HG03060 (cell line): ENCODE results near the gene BRWD1.
"Not testable (repeated sequence)": the region's sequence is repeated elsewhere in the genome, so short reads cannot be mapped to it uniquely, and the experiment has no call there.

Experiments
- ATAC-seq: cut with Tn5 transposase; IDR thresholded peaks from one replicate; pipeline ENCODE4 v1.9.1; 2021; ENCODE audit warnings: low read depth, moderate number of reproducible peaks; ENCODE audit not compliant: unreplicated experiment

The BRWD1 gene

DNA sequence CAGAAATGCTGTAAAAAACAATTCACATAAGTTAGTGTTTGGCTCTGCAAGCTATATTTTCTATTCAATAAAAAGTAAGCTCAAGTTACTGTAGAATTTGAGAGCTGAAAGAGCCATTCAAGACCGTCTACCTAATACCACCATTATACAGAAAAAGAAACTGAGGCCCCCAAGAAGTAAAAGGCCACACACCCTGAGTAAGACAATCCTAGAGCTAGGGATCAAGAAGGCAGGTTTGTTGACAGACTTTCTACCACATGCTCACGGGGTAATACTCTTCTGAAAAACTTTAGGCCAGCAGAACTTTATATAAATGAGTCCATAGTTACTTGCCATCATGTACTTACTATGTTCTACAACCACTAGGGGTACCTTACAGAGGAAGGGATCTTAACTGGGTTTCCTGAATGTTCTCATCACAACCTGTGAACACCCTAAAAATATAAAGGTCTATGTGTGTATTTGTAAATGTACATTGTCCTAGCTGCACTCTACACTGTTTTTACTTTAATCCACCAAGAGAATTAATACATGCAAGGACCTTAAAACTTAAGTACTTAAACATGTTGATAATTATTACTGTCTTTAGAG is 132.9 kb downstream of the BRWD1 start:
- ATAC-seq, result no peak

GRCh38 chr21:39178421-39178820 is 135.0 kb downstream of the BRWD1 start:
- no peak for ATAC-seq

GRCh38 chr21:39176271-39176709 is 137.1 kb downstream of the BRWD1 start:
- ATAC-seq, result no peak

DNA sequence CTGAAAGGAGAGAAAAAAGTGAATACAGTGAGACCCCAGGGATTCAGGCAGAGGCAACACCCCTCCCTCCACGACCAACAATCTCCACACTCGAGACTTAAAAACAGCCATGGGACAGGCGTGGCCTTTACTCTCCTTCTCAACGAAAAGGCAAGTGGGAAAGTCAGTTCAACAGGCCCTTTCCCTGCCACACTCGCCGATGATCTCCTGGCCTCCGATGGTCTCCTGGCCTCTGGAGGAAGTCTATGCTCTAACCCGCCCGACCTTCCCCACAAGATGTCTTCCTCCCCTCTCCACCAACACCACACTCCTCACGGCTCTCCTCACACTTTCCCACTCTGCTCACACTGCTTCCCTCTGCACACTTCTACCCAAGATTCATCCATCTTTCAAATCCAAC is 137.8 kb downstream of the BRWD1 start:
- ATAC-seq, result no peak

DNA sequence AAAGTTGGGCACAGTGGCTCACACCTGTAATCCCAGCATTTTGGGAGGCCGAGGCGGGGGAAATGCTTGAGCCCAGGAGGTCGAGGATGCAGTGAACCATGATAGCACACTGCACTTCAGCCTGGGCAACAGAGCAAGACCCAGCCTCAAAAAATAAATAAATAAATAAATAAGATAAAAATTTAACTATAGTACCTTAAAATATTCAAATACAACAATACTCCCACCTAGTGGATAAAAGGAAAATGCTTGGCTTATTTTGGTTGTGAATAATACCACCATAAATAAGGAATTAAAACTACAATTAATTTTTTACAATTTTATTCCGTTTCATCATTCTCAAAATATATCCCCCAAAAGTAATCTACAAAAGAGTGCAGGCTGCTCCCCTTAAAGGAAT is 138.3 kb downstream of the BRWD1 start:
- ATAC-seq, result no peak

- ATAC-seq, result no peak
Observed at GRCh38 chr21:39173716-39174680, 139.4 kb downstream of the BRWD1 start.

DNA sequence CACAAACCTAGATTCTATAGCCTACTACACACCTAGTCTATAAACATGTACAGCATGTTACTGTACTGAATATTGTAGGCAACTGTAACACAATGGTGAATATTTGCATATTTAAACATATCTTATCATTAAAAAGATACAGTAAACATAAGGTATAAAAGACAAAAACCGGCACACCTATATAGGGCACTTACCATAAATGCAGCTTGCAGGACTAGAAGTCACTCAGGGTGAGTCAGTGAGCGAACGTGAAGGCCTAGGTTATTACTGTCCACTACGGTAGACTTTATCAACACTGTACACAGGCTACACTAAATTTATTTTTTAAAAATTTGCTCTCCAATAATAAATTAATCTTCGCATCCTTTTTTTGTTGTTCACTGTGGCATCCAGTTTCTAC is 143.5 kb downstream of the BRWD1 start:
- no peak for ATAC-seq

DNA sequence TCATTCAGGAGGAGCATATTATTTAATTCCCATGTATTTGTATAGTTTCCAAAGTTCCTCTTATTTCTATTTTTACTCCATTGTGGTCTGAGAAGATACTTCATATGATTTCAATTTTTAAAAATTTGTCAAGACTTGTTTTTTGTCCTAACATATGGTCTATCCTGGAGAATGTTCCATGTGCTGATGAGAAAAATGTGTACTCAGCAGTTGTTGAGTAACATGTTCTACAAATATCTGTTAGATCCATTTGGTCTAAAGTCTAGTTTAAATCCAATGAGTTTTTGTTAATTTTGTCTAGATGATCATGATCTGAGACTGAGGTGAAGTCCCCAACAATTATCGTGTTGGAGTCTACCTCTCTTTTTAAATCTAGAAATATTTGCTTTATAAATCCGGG is 144.6 kb downstream of the BRWD1 start:
- no peak for ATAC-seq

- no peak for ATAC-seq
Observed at GRCh38 chr21:39164523-39164922, 148.9 kb downstream of the BRWD1 start.

- no peak for ATAC-seq
Observed at GRCh38 chr21:39161064-39161463, 152.4 kb downstream of the BRWD1 start.

DNA sequence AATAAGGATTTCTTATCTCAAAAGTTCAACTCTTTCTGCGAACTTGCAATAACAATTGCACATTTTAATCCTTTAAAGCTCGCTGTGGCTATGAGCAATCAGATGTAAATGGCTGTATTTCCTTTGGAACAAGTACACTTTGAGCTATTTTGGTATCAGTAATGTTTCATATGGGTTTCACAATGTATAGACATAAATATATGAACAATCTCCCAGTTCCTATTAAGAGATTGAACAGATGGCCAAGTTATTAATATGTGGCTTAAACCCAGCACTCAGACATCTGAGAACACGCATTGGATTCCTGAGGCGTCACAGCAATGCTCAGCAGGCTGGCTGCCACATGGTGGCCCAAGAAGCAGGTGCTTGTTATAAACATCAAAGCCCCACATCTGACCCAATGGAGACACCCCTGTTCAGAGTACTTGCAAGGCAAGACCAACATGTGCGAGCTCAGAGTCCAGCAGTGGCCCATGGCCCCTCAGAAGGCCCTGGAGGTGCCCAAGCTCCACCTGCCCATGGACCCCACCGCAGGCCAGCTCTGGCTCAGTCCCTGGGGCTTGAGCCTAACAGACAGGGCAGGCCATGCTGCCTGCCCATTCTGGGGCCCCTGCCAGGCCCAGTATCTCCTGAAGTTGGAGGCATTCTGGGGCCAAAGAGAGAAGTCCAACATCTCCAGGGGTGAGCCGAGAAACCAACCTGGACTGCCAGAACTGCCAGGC is 153.9 kb downstream of the BRWD1 start:
- no peak for ATAC-seq

GRCh38 chr21:39157241-39157640 is 156.2 kb downstream of the BRWD1 start:
- ATAC-seq, result not testable (repeated sequence)

- ATAC-seq, result no peak
Observed at GRCh38 chr21:39156024-39156423, 157.4 kb downstream of the BRWD1 start.

- no peak for ATAC-seq
Observed at GRCh38 chr21:39155578-39155977, 157.9 kb downstream of the BRWD1 start.

GRCh38 chr21:39153842-39154241 is 159.6 kb downstream of the BRWD1 start:
- no peak for ATAC-seq

DNA sequence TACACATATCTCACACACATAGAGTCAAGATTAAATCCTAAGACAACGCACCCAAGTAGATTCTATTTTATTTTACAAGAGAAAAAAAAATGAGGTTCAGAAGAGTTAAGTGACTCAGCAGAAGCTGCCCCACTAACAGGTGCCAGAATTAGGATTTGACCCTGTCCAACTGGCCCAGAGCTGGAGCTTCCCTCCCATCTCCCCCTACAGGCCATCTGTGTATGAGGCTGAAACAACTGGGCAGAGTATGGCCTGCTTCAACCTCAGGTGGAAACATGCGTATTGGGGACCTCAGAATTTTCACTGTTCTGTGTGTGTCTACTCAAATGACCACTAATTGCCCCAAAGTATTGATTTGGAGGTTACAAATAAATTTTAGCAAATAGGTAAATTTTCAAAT is 160.1 kb downstream of the BRWD1 start:
- no peak for ATAC-seq

- ATAC-seq, result no peak
Observed at GRCh38 chr21:39152271-39152670, 161.2 kb downstream of the BRWD1 start.

DNA sequence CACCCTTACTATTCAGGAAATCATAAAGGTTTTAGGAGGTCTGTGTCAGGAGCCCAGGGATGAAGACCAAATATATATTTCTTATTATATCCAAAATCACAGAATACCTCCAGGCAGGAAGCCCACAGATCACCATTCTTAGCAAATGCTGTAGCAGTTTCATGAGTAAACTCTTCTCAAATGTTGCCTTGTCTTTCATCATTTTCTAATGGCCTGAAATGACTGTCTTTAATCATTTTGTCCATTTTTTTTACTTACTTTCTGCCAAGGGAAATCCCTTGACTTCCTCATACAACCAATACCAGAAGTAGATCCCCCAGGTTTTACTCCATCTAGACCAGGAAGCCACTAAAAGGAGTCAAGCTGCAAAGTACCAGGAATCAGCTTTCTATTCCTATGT is 162.6 kb downstream of the BRWD1 start:
- ATAC-seq, result no peak

DNA sequence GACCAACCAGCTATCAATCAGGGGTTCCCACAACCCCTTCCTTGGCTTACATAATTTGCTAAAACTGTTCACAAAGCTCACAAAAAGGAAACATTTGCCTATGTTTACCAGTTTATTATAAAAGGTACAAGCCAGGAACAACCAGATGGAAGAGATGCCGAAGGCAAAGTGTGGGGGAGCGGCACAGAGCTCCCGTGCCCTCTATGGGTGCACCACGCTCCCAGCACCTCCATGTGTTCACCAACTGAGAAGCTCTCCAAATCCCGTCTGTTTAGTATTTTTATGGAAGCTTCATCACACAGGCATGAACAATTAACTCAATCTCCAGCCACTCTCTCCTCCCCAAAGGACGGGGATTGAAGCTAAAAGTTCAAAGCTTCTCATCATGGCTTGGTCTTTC is 163.1 kb downstream of the BRWD1 start:
- no peak for ATAC-seq

- no peak for ATAC-seq
Observed at GRCh38 chr21:39149882-39150281, 163.6 kb downstream of the BRWD1 start.

GRCh38 chr21:39148975-39149374 is 164.5 kb downstream of the BRWD1 start:
- ATAC-seq, result no peak
